SU-DHL-6 (cell line): Measurements from ENCODE around the gene ASH1L.
A peak's percentile ranks its signal among the peaks of the same experiment; 100 is the strongest.
"Not testable (repeated sequence)": the region's sequence is repeated elsewhere in the genome, so short reads cannot be mapped to it uniquely, and the experiment has no call there.

Source experiments
- H2AFZ ChIP-seq: fragments of 200-600 bp; sonication (generic); 2 replicates; pipeline ENCODE4 v1.6.1; 2014; ENCODE audit warnings: low read depth, mild to moderate bottlenecking, moderate library complexity, mixed read lengths, antibody characterized with exemption, low read length; ENCODE audit not compliant: severe bottlenecking
- H3F3A ChIP-seq: fragments of 200-600 bp; shearing (Covaris generic); 2 replicates; pipeline ENCODE4 v1.6.0; 2016; ENCODE audit warnings: antibody characterized with exemption, mild to moderate bottlenecking; ENCODE audit not compliant: insufficient read depth
- H3K27ac ChIP-seq: fragments of 200-600 bp; sonication (generic); 2 replicates; pipeline ENCODE4 v1.5.1; 2016; ENCODE audit warnings: low read depth, mild to moderate bottlenecking, low read length, moderate library complexity, mixed read lengths
- H3K27me3 ChIP-seq: fragments of 200-600 bp; sonication (generic), shearing (Covaris generic); 2 replicates; pipeline ENCODE4 v1.6.0; 2014; ENCODE audit warnings: mild to moderate bottlenecking, low read length
- H3K36me3 ChIP-seq: fragments of 200-600 bp; sonication (generic); 2 replicates; pipeline ENCODE4 v1.6.1; 2014; ENCODE audit warnings: mild to moderate bottlenecking, low read length, mixed read lengths
- H3K4me2 ChIP-seq: fragments of 300-600, 200-600 bp; shearing (Covaris generic), sonication (generic); 2 replicates; pipeline ENCODE4 v1.6.0; 2014; ENCODE audit warnings: low read length, low read depth, mild to moderate bottlenecking; ENCODE audit not compliant: poor library complexity, severe bottlenecking
- H3K4me3 ChIP-seq: fragments of 200-600 bp; sonication (generic); 2 replicates; pipeline ENCODE4 v1.5.1; 2014; ENCODE audit warnings: antibody characterized with exemption, low read length, mild to moderate bottlenecking, mixed read lengths; ENCODE audit not compliant: insufficient read depth, poor library complexity, severe bottlenecking
- H3K79me2 ChIP-seq: fragments of 200-600 bp; sonication (generic); 2 replicates; pipeline ENCODE4 v1.6.1; 2014; ENCODE audit warnings: mild to moderate bottlenecking, low read length, moderate library complexity; ENCODE audit not compliant: insufficient read depth
- H3K9ac ChIP-seq: fragments of 200-600 bp; sonication (generic); 2 replicates; pipeline ENCODE4 v1.7.0; 2014; ENCODE audit warnings: mild to moderate bottlenecking, low read length
- H3K9me2 ChIP-seq: fragments of 200-600 bp; sonication (generic); replicated peaks from 2 replicates; pipeline ENCODE4 v1.6.1; 2014; ENCODE audit warnings: low read length; ENCODE audit not compliant: insufficient read depth
- H3K9me3 ChIP-seq: fragments of 200-600 bp; sonication (generic); 2 replicates; pipeline ENCODE4 v1.6.1; 2014; ENCODE audit warnings: low read length, mixed read lengths; ENCODE audit not compliant: insufficient read depth
- H4K20me1 ChIP-seq: fragments of 200-600 bp; sonication (generic); 2 replicates; pipeline ENCODE4 v1.6.1; 2014; ENCODE audit warnings: low read depth, mild to moderate bottlenecking, antibody characterized with exemption, low read length, moderate library complexity, mixed read lengths
- EZH2phosphoT487 ChIP-seq: fragments of 200-600 bp; sonication (generic), shearing (Covaris generic); conservative IDR thresholded peaks from 2 replicates; pipeline ENCODE4 v1.6.1; 2018; ENCODE audit warnings: mild to moderate bottlenecking, antibody characterized with exemption, low read length, moderate library complexity, mixed read lengths
- TF ChIP-seq, protein P1 (sequence below): fragments of 200-600 bp; sonication (generic); IDR thresholded peaks from one replicate; pipeline ENCODE4 v1.5.1; 2017; ENCODE audit warnings: antibody characterized with exemption, mild to moderate bottlenecking, low read length, moderate library complexity; ENCODE audit not compliant: insufficient read depth, poor library complexity, severe bottlenecking

The ASH1L gene

DNA sequence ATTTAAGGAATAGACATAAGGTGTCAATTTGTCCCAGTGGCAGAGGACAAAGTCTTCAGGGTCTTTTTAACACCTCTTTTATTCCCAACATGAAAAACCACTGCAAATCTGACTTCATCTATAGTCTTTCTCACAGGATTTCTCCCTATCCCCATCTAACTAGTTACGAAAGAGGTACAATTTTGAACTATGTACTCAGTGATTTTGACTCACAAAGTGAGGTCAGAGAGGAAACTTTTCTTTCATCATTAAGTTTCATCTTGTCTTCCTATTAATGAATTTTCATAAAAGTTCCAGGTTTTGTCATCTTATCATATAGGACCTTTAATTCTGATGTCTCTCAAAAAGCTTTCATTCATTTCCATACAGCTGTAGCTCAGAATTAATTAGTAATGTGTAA, 63.3 kb downstream of the ASH1L start:
- peaks cover 96% of the 10 kb centered on the region for H3K79me2 ChIP-seq
- H3K27ac ChIP-seq = peak overlapping the region; percentile 75; the same call in 1 of the 2 replicates
- H2AFZ ChIP-seq = no peak overlapping the region
- H3F3A ChIP-seq = peaks cover 28% of the 10 kb centered on the region; the same call in 1 of the 2 replicates
- peaks cover 8% of the 10 kb centered on the region for H4K20me1 ChIP-seq
- H3K27me3 ChIP-seq = no peaks in the 10 kb centered on the region
- no peaks in the 10 kb centered on the region for H3K9me2 ChIP-seq
- no peaks in the 10 kb centered on the region for H3K36me3 ChIP-seq
- H3K4me2 ChIP-seq = peak overlapping the region; percentile 51
- TF ChIP-seq, protein P1, sequence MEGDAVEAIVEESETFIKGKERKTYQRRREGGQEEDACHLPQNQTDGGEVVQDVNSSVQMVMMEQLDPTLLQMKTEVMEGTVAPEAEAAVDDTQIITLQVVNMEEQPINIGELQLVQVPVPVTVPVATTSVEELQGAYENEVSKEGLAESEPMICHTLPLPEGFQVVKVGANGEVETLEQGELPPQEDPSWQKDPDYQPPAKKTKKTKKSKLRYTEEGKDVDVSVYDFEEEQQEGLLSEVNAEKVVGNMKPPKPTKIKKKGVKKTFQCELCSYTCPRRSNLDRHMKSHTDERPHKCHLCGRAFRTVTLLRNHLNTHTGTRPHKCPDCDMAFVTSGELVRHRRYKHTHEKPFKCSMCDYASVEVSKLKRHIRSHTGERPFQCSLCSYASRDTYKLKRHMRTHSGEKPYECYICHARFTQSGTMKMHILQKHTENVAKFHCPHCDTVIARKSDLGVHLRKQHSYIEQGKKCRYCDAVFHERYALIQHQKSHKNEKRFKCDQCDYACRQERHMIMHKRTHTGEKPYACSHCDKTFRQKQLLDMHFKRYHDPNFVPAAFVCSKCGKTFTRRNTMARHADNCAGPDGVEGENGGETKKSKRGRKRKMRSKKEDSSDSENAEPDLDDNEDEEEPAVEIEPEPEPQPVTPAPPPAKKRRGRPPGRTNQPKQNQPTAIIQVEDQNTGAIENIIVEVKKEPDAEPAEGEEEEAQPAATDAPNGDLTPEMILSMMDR = no peak
- no peak for TF ChIP-seq EZH2phosphoT487
- no peaks in the 10 kb centered on the region for H3K9me3 ChIP-seq
- no peak overlapping the region for H3K9ac ChIP-seq
- H3K4me3 ChIP-seq = no peak overlapping the region

DNA sequence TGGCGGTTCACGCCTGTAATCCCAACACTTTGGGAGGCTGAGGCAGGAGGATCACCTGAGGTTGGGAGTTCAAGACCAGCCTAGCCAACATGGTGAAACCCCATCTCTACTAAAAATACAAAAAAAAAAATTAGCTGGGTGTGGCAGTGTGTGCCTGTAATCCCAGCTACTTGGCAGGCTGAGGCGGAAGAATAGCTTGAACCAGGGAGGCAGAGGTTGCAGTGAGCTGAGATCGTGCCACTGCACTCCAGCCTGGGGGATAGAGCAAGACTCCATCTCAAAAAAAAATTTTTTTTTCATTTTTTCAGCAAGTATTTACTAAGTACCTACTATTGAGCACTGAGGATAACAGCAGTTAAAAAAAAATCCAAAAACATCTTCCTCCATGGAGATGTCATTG, 69.0 kb downstream of the ASH1L start:
- not testable (repeated sequence) for H3K4me3 ChIP-seq, H3K27ac ChIP-seq, H3F3A ChIP-seq, H3K9me2 ChIP-seq, H3K36me3 ChIP-seq, H3K9ac ChIP-seq, H2AFZ ChIP-seq, H3K9me3 ChIP-seq, H3K27me3 ChIP-seq, H4K20me1 ChIP-seq, H3K4me2 ChIP-seq
- H3K79me2 ChIP-seq = peaks cover 94% of the 10 kb centered on the region

DNA sequence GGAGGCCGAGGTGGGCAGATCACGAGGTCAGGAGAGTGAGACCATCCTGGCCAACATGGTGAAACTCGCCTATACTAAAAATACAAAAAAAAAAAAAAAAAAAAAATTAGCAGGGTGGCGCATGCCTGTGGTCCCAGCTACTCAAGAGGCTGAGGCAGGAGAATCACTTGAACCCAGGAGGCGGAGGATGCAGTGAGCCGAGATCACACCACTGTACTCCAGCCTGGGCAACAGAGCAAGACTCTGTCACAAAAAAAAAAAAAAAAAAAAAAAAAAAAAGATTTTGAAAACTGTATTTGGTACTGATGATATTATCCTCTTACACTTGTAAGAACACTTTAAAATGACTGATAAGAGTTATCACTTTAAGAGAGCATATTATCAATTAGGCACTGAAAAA, 74.2 kb downstream of the ASH1L start:
- not testable (repeated sequence) for H2AFZ ChIP-seq

DNA sequence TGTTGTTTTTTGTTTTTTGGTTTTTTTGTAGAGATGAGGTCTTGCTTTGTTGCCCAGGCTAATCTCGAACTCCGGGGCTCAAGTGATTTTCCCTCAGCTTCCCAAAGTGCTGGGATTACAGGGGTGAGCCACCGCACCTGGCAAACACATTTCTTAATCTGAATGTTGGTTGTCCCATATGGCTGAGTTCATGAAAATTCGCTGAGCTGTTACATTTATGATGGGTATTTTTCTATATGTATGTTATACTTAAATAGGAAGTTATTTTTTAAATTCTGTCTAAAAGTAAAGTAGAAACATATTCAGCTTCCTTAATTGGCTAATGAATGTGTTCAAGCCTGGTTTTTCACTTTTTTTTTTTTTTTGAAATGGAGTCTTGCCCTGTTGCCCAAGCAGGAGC, 75.1 kb downstream of the ASH1L start:
- H3K9me2 ChIP-seq = no peaks in the 10 kb centered on the region
- H3K27me3 ChIP-seq = no peaks in the 10 kb centered on the region
- peaks cover 8% of the 10 kb centered on the region; the same call in 1 of the 2 replicates for H3K36me3 ChIP-seq
- no peak overlapping the region for H3K27ac ChIP-seq
- no peak overlapping the region for H3K4me3 ChIP-seq
- H4K20me1 ChIP-seq = peaks cover 12% of the 10 kb centered on the region; the same call in 1 of the 2 replicates
- H3F3A ChIP-seq = peaks cover 24% of the 10 kb centered on the region
- no peaks in the 10 kb centered on the region for H3K9me3 ChIP-seq
- H3K9ac ChIP-seq = no peak overlapping the region
- no peak overlapping the region for H3K4me2 ChIP-seq
- H2AFZ ChIP-seq = no peak overlapping the region
- TF ChIP-seq, protein P1 = no peak
- TF ChIP-seq EZH2phosphoT487 = no peak
- H3K79me2 ChIP-seq = peaks cover 90% of the 10 kb centered on the region

More for the DNA sequence above, 74.2 kb downstream of the ASH1L start:
- H3K27me3 ChIP-seq, H3K4me2 ChIP-seq, H3K9me2 ChIP-seq, H3K9ac ChIP-seq, H3K27ac ChIP-seq, H3K4me3 ChIP-seq, H3K36me3 ChIP-seq, H3K9me3 ChIP-seq: not testable (repeated sequence)
- Histone ChIP-seq H3K79me2 (peaks cover 90% of the 10 kb centered on the region), H3F3A (peaks cover 24% of the 10 kb centered on the region), H4K20me1 (peaks cover 11% of the 10 kb centered on the region; the same call in 1 of the 2 replicates)

DNA sequence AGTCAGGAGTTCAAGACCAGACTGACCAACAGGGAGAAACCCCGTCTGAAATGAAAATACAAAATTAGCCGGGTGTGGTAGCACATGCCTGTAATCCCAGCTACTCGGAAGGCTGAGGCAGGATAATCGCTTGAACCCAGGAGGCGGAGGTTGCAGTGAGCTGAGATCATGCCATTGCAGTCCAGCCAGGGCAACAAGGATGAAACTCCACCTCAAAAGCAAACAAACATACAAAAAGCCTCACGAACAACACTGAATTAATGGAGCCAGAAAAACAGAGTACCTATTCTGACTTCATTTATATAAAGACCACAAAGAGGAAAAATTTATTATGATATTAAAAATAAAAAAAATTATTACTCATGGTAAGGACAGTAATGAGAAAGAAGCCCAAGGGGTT, 75.7 kb downstream of the ASH1L start:
- not testable (repeated sequence) for H3K27me3 ChIP-seq, H3K4me3 ChIP-seq, H3K27ac ChIP-seq, H3K9ac ChIP-seq, H3K9me2 ChIP-seq, H2AFZ ChIP-seq, H3K4me2 ChIP-seq, H3K9me3 ChIP-seq
- peaks cover 24% of the 10 kb centered on the region for H3F3A ChIP-seq
- peaks cover 90% of the 10 kb centered on the region for H3K79me2 ChIP-seq
- peaks cover 14% of the 10 kb centered on the region; the same call in 1 of the 2 replicates for H3K36me3 ChIP-seq
- H4K20me1 ChIP-seq = peaks cover 12% of the 10 kb centered on the region; the same call in 1 of the 2 replicates
